DMS 273 (cell line): Measurements from ENCODE around the gene VTI1A.
"Not testable (repeated sequence)": the region's sequence is repeated elsewhere in the genome, so short reads cannot be mapped to it uniquely, and the experiment has no call there.

Experiments used
- DNase-seq: peaks from one replicate; lab custom pipeline; 2025; ENCODE audit not compliant: unreplicated experiment; lab: John Stamatoyannopoulos, UW

VTI1A gene

DNA sequence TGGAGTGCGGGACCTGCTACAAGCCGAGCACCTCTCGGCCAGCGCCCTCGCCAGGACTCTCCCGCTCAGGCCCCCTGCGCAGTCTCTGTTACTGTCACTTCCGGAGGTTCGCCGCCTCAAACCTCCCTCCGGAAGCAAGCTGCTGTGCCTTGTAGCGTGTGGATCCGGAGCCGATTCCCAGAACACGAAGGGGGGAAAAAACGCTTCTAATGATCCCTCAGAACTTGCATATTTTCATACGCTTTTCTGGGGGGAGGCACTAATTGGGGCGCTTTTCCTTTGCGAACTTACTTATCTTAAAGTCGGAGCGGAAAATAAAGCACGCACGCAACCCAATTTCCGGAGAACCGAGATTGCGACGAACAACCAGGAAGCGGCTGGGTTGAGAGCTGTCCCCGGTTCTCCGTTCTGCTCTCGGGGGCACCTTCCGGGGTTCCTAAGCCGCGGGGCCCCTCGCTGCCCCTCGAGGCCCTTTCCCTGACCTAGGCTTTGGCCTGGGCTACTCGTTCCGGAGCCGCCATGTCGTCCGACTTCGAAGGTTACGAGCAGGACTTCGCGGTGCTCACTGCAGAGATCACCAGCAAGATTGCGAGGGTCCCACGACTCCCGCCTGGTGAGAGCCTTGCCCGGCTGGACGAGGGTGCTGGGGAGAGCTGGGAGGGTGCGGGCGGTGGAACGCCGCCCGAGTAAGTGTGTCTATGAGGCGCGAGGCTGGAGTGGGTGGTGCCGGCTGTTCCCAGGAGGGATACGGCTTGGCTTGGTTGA, at the start of gene VTI1A, which contains the start of gene ZDHHC6:
Gene VTI1A (plus strand): TSS at position 361 of the 765 bp plus-strand sequence. CDS start 159 bp downstream, at position 520.
Gene ZDHHC6 (minus strand): TSS at position 60 of the 765 bp plus-strand sequence. CDS start 1,478 bp downstream, outside the sequence.
- peak; percentile 87 for DNase-seq

GRCh38 chr10:112397592-112397991, 49.4 kb upstream of the VTI1A start:
- no peak for DNase-seq

- no peak for DNase-seq
Measured at GRCh38 chr10:112402917-112403316, 44.1 kb upstream of the VTI1A start.

DNA sequence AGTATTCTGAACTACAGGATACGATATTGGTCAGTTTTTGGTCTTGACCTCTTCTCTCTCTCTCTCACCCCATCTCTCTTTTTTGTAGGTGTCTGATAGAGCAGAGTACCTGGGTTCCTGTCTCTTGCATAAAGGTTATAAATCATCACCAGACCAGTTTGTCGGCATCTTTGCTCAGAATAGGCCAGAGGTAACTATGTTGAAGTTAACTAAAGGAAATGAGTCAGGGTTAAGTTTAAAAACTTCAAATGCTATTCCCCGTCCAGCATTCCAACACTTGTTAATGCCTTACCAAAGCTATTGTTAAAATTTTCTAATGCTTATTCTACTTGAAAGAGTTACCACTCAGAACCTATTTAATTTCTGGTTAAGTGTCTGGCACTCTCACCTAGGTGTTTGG, 42.4 kb upstream of the VTI1A start:
- no peak for DNase-seq

DNA sequence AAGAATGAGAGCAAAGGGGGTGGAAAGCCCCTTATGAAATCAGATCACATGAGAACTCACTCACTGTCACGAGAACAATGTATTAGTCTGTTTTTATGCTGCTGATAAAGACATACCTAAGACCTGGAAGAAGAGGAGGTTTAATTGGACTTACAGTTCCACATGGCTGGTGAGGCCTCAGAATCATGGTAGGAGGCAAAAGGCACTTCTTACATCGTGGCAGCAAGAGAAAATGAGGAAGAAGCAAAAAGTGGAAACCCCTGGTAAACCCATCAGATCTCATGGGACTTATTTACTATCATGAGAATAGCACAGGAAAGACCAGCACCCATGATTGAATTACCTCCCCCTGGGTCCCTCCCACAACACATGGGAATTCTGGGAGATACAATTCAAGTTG, 40.2 kb upstream of the VTI1A start:
- DNase-seq: not testable (repeated sequence)

- DNase-seq: no peak
Measured at GRCh38 chr10:112407696-112408095, 39.3 kb upstream of the VTI1A start.

DNA sequence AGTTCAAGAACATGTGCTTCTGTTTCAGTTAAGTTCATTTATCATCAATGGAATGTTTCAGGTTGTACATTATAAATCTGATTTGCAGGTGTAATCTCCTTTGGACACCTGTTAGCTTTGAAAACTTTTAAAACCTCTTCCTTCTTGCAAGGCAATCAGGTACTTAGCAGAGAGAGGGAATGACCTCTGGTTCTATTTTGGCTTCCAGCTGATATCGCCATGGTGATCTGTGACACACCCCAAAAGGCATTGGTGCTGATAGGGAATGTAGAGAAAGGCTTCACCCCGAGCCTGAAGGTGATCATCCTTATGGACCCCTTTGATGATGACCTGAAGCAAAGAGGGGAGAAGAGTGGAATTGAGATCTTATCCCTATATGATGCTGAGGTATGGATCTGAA, 37.7 kb upstream of the VTI1A start:
- DNase-seq: no peak

DNA sequence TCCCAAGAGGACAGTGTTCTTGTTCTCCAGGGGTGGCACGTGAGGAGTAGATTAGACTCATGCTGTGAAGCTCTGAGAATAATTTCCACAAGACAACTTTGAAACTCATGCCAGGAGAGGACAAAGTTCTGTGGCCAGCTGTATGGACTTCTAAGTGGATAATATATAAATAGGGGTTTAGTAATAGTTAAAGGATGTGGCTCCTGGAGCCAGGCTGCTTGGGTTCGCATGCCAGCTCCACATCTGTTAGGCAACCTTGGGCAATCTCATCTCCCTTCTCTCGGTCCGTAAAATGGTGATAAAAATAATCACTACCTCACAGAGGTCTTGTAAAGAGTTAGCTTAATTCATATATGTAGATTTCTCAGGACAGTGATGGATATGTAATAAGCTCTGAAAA, 37.3 kb upstream of the VTI1A start:
- DNase-seq: no peak

- DNase-seq: no peak
Measured at GRCh38 chr10:112412696-112413095, 34.3 kb upstream of the VTI1A start.

DNA sequence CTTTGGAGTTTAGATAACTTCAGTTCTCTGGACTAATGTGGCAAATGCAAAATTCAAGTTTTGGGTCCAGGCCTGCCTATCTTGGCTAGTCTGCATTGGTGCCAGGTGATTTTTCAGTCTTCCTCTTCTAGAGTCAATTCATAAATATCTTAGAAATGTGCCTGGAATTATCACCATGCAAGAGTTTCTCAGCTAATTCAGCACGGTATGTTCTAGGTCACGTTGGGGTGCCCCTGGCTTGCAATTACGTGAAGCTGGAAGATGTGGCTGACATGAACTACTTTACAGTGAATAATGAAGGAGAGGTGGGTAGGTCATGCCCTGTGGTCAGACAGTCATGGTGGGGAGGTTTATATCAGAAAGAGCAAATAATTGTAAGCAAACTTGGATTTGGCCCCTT, 25.3 kb upstream of the VTI1A start:
- no peak for DNase-seq

GRCh38 chr10:112424651-112425050, 22.4 kb upstream of the VTI1A start:
- DNase-seq: no peak

DNA sequence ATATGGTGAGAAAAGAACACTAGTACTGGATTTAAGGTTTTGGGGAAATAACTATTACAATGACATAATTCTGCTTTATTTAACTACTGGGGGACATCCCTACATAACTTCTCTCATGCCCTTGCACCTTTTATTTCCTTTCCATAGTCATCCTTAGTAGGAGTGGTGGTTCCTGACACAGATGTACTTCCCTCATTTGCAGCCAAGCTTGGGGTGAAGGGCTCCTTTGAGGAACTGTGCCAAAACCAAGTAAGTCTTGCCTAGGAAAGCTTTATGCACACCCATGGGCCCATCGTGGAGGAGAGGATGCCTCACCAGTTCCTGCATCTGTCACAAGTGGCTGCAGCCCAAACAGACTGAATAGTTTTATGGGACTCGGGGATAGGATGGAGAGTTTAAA, 20.9 kb upstream of the VTI1A start:
- DNase-seq: no peak

- no peak for DNase-seq
Measured at GRCh38 chr10:112429147-112429546, 17.9 kb upstream of the VTI1A start.

DNA sequence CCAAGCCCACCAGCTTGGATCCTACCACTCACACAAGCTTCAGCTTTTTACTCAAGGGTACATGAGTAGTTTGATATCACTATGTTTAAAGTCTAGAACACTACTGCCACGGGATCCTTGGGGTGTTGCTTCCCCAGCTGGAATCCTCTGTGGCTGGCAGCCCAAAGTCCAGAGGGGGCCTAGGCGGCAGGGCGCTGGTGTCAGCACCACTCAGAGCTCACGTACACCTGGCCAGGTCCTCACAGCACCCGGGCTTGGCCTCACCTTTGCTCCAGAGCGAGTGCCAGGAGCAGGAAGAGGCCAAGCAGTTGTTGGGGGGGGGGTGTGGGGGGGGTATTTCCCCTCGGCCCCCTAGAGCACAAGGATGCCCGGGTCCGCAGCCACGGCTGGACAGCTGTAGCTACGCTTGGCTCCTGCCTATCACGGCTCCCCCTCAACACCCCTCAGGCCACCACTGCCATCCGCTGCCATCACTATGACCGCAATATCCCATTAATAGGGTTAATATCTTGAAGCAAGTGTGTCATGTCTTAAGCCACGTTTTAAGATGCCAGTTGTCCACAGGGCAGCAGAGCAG, 17.3 kb upstream of the VTI1A start:
- DNase-seq: no peak

GRCh38 chr10:112433136-112433535, 13.9 kb upstream of the VTI1A start:
- no peak for DNase-seq

- DNase-seq: peak; percentile 16
Measured at GRCh38 chr10:112434988-112435619, 11.9 kb upstream of the VTI1A start.

DNA sequence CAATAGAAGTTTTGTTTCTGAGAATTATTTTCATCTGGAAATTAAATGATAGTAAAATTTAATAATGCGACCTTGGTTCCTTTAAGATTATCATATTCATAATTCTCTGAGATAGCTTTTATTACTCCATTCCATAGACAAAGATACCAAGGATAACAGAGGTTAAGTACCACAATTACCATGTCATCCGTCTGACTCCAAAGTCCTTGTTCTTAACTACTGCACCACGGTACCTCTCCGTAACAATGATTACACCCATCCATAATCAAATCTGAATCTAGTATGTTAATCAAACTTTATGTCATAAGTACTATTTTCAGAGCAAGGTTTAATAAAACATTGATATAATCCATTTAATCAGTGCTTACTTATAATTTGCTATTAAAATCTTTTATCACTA, 8.7 kb upstream of the VTI1A start:
- DNase-seq: no peak

DNA sequence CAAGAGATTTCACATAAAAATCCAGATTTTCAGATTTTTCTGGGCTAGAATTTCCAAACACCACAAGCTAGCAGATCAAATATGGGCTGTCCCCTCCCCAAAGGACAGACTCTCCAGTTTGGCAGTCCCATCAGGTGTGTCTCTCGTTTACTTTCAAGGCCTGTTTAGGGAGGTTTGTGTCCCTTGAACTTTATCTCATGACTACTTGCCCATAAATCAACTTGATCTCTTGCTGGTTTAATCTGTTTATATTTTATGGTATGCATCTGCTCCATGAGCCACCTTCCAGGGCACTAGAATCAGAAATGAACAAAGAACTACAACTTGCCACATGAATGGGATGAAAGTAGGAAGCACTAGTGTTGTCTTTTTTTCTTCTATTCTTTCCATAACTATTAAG, 5.5 kb upstream of the VTI1A start:
- DNase-seq: no peak

DNA sequence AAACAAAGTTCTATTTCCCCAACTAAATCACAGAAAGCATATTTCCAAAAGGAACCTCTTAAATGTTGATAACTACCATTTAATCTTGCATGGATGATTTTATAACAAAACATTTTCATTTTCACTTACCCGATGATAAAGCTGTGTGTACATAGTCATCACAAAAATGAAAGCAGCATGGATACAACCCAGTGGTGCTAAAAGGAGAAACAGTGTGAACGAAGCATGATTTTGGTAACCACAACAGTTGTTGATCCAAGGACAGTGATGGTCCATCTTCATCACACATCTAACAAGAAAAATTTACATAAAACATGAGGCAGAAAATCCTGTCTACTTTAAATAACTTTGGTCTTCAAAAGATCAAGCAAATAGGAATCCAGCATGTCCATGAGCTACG, 5.0 kb upstream of the VTI1A start:
- DNase-seq: no peak

- peak; percentile 18 for DNase-seq
Measured at GRCh38 chr10:112446055-112446854, 760 bp upstream of the VTI1A start.

GRCh38 chr10:112447620-112447928, 559 bp downstream of the VTI1A start:
- DNase-seq: no peak

GRCh38 chr10:112448888-112449287, 1.9 kb downstream of the VTI1A start:
- DNase-seq: no peak
